Retinal pigment epithelial cell (primary cell): ENCODE data around the gene SLC31A1.
A peak's percentile ranks its signal among the peaks of the same experiment; 100 is the strongest.

Experiments
- DNase-seq: peaks from one replicate; pipeline ENCODE4 v3.0.0-alpha.2; 2010; ENCODE audit warnings: low read depth
- H3K4me3 ChIP-seq: 2 replicates; pipeline ENCODE4 v1.5.1; 2011; ENCODE audit warnings: mild to moderate bottlenecking, low read length, control low read depth, moderate library complexity
- TF ChIP-seq, protein P1 (sequence below): conservative IDR thresholded peaks from 2 replicates; pipeline ENCODE4 v1.5.1; 2011; ENCODE audit warnings: low read depth, low read length, control low read depth, inconsistent platforms

The SLC31A1 gene

GRCh38 chr9:113221003-113221799 is at the start of gene SLC31A1, which contains the start of gene FKBP15:
Gene SLC31A1 (plus strand): TSS chr9:113221544. CDS start chr9:113256149, 34,605 bp downstream.
Gene FKBP15 (minus strand): TSS chr9:113221277. CDS start chr9:113221243, 34 bp downstream.
- peak; percentile 94 for DNase-seq
- H3K4me3 ChIP-seq = peak within 1 kb of the TSS; percentile 95
- TF ChIP-seq, protein P1, sequence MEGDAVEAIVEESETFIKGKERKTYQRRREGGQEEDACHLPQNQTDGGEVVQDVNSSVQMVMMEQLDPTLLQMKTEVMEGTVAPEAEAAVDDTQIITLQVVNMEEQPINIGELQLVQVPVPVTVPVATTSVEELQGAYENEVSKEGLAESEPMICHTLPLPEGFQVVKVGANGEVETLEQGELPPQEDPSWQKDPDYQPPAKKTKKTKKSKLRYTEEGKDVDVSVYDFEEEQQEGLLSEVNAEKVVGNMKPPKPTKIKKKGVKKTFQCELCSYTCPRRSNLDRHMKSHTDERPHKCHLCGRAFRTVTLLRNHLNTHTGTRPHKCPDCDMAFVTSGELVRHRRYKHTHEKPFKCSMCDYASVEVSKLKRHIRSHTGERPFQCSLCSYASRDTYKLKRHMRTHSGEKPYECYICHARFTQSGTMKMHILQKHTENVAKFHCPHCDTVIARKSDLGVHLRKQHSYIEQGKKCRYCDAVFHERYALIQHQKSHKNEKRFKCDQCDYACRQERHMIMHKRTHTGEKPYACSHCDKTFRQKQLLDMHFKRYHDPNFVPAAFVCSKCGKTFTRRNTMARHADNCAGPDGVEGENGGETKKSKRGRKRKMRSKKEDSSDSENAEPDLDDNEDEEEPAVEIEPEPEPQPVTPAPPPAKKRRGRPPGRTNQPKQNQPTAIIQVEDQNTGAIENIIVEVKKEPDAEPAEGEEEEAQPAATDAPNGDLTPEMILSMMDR = no peak

GRCh38 chr9:113173341-113173740 is 48.0 kb upstream of the SLC31A1 start:
- TF ChIP-seq, protein P1 = no peak
- DNase-seq = no peak
- H3K4me3 ChIP-seq = no peak overlapping the region

DNA sequence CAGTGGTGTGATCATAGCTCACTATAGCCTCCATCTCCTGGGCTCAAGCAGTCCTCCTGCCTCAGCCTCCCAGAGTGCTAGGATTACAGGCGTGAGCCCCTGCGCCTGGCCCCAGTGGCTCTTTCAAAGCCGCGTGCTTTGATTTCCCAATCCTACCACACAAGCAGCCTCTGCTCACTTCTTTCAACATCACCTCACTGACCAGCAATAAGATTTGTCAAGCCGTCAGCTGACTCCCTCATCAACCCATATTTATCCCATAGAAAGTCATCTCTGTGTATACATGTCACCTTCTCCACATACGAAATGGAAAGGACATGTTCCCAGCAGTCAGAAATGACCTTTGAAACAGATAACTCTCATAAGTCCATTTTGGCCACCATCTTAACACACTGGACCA is 44.5 kb upstream of the SLC31A1 start:
- no peak overlapping the region for H3K4me3 ChIP-seq
- DNase-seq = no peak
- TF ChIP-seq, protein P1 = no peak

DNA sequence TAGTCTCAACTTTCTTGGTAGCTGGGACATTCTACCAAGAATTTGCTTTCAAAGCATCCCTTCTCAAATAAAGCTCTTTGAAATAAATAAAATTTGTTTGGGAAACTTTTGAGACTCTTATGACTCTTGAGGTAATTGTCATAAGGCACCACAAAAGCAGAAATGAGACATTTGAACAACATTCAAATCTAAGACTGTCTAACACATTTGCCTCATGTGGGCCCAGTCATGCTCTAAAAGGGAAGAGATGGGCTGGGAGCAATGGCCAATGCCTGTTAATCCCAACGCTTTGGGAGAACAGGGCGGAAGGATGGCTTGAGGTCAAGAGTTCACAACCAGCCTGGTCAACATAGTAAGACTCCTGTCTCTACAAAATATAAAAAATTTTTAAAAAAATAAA is 44.1 kb upstream of the SLC31A1 start:
- H3K4me3 ChIP-seq = no peak overlapping the region
- DNase-seq = no peak
- TF ChIP-seq, protein P1 = no peak

GRCh38 chr9:113178087-113178486 is 43.3 kb upstream of the SLC31A1 start:
- TF ChIP-seq, protein P1 = no peak
- no peak for DNase-seq
- no peak overlapping the region for H3K4me3 ChIP-seq

DNA sequence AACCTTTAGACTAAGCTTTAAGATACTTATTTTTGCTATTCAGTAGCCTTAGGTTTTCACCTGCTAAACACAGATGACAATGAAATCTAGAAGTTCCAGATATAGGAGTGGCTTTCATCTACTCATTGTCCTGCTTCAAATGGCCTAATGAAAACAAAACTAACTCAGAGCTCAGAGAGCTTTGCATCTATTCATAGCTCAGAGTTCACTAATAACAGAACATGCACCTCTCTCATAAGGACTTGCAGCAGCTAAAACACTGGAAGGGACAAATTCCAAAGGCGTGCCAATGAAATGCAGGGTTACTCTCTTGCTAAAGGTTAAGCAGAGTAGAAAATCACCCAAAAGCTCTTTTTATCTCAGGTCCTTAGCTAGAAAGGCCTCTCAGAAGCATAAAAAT is 41.5 kb upstream of the SLC31A1 start:
- no peak overlapping the region for H3K4me3 ChIP-seq
- TF ChIP-seq, protein P1 = no peak
- DNase-seq = no peak

GRCh38 chr9:113181165-113181564 is 40.2 kb upstream of the SLC31A1 start:
- no peak for DNase-seq
- H3K4me3 ChIP-seq = no peak overlapping the region
- TF ChIP-seq, protein P1 = no peak
